ENCODE data around the gene TNFRSF11A.

Gene TNFRSF11A

GRCh38 chr18:62386091-62386490 lies 61.0 kb downstream of the TNFRSF11A start:
- DNase-seq = no peak

DNA sequence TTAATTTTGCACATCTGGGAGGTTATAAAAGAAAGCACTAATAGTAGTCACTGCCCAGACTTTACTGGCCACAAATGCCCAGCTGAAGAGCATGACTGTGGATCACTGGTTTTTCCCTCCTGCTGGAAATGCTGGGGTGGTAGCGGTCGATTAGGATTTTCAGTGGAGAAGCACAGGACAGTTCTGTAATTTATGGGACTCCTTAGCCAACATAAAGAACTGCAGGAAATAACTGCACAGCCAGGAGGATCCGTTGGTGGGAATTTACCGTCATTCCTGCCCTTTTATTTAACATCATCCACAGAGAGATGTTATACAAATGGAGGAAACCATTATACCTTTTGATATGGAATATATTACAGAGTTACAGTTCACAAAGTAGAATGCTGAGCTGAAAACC lies 61.5 kb downstream of the TNFRSF11A start:
- no peak for DNase-seq

- DNase-seq = no peak
Observed at GRCh38 chr18:62387257-62387656, 62.1 kb downstream of the TNFRSF11A start.

- DNase-seq = no peak
Observed at GRCh38 chr18:62388855-62389760, 64.0 kb downstream of the TNFRSF11A start.

DNA sequence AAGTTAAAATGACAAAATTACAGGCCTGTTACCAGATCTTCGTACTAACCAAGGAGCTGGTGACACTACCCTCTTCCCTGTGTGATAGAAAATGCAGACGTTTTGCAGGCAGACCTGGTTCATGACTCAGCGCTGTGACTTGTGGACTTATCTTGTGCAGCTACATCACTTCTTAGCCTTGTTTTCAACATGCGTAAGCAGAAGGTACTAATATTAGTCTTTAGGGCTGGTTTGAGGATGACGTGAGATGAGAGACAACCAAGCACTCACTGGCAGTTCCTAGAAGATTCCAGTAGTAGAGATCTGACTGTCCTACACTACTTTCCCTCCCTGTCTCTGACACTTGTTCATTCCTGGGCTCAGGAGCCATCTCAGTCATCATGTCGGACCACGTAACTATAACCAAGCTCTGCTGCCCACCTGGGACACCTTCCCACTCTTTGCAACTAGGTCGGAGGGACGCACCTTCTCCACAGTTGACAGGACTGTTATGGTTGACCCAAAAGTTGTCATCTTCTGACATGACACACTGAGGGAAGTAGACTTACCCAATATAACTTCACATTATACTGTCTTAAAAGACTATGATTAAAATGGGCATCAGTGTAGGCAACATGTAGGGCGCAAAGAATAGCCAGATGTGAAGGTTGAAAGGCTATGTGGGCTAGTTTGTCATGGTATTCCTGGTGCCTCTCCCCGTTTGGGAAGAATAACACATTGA lies 64.8 kb downstream of the TNFRSF11A start:
- no peak for DNase-seq

DNA sequence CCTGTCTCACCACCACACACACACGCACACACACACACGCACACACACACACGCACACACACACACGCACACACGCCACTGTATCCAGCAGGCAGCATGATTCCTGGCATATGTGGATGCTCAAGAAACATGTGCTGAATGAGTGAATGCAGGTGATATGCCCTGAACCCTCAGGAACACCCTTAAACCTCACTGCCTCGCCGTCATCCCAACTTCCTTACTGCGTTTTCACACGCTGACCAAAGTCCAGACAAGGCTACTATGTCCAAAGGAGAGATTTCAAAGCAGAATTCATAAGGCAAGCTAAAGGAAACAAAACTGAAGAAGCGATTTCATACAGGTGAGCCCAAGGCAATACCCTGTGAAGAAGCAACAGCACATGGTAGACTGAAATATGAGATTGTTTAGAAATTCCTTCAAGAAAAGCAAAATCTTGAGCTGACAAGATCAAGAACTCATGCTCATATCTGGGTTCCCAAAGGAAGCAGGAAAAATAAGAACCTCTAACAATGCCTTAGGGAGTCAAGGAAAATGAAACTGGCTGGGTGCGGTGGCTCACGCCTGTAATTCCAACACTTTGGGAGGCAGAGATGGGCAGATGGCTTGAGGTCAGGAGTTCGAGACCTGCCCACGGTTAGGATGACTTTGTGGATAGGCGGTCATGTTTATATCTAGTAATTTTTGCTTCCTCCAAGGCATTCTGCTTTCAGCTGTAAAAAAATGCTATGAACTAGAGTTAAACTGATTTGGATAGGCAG lies 69.1 kb downstream of the TNFRSF11A start:
- DNase-seq = no peak

DNA sequence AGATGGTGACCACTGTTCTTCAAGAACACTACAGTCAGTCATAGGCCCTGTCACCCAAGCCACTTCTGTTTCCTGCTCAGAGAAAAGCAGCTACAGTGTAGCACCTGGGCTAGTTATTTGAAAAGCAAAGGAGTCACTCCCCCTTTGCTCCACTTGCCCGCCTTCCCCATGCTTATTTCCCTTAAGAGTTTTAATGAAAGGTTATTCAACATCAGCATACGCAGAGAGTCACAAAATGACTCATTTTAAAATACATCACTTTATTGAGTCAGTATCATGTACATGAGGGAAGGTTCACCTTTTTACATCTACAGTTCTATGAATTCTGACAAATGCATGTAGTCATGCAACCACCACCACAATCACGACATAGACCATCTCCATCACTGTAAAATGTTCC lies 71.3 kb downstream of the TNFRSF11A start:
- peak; percentile 20 for DNase-seq

- DNase-seq = no peak
Observed at GRCh38 chr18:62396967-62397366, 71.9 kb downstream of the TNFRSF11A start.

GRCh38 chr18:62398291-62398690 lies 73.2 kb downstream of the TNFRSF11A start:
- no peak for DNase-seq

DNA sequence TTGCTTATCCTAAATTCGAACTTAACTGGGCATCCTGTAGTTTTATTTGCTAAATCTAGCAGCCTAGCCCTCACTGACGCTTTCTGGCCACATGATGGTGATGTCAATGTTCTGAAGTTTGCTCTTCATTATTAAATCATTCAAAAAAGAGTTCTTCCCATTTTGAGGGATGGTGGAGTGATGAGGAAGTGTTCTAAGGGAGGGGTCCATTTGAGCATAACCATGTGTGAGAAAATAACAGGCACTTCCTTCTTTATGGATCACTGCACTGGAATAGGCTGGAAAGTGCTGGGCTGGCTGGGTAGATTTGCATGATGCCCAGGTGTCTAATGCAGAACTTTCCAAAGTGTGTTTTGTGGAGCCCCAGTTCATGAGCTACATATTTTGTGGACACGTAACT lies 74.2 kb downstream of the TNFRSF11A start:
- no peak for DNase-seq

GRCh38 chr18:62399781-62400308 lies 74.7 kb downstream of the TNFRSF11A start:
- DNase-seq = no peak

- DNase-seq = no peak
Observed at GRCh38 chr18:62400916-62401315, 75.8 kb downstream of the TNFRSF11A start.

- DNase-seq = no peak
Observed at GRCh38 chr18:62402342-62402948, 77.3 kb downstream of the TNFRSF11A start.

DNA sequence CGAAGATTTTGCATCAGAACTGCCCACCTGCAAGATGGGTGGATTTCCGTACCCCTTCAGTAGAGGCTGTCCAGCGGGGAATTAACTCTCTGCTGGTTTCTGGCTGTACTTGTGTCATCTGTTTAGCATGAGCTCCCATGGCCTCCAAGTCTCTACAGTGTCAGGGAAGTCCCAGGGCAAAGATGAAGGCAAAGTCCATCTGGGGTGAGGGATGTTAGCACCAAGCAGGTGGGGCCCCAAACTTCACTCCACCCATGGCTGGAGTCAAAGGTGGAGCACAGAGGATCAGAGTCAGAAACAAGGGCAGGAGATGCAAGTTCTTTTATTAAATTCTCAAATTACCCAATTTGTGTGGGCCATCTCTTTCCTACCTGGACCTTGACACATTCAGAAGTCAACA lies 78.0 kb downstream of the TNFRSF11A start:
- DNase-seq = no peak

DNA sequence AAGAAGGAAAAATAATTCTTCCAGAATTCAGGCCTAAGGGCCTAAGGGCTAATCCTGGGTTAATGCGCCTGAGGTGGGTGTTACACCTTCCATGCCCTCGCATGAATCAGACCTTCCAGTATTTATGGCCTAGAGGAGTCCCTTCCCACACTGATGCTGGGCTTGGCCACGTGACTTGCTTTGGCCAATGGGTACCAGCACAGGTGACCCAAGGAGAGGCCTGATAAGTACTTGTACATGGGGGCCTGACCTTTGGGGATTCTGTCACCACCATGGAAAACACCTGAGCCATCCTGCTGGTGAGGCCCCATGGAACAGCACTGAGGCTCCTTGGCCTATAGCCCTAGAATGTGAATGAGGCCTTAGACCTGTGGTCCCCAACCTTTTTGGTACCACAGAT lies 79.8 kb downstream of the TNFRSF11A start:
- DNase-seq = no peak

GRCh38 chr18:62407660-62408059 lies 82.5 kb downstream of the TNFRSF11A start:
- no peak for DNase-seq

GRCh38 chr18:62409821-62410220 lies 84.7 kb downstream of the TNFRSF11A start:
- DNase-seq = no peak

GRCh38 chr18:62412231-62412979 lies 87.3 kb downstream of the TNFRSF11A start:
- DNase-seq = no peak

- DNase-seq = no peak
Observed at GRCh38 chr18:62413206-62413605, 88.1 kb downstream of the TNFRSF11A start.

GRCh38 chr18:62418258-62418657 lies 93.1 kb downstream of the TNFRSF11A start:
- DNase-seq = no peak

DNA sequence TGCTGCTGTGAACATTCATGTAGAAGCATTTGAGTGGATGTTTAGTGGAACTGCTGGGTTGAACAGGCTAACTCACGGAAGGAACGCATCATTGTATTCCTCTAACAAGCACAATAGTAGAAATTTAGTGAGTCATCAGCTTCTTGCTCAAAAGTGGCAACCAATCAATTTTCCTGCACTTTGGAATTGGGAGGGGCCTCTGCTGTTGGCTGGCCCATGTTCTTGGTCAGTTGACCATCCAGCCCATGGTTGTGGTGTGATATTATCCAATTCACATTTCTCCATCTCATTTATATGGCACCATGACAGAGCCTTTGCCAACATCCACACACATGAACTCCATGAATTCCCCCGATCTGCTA lies 95.0 kb downstream of the TNFRSF11A start:
- peak; percentile 43 for DNase-seq

Measured in stimulated activated CD4-positive, alpha-beta T cell treated with anti-CD3 and anti-CD28 coated beads, Interleukin-15, amount 100 ng/mL, for 24 hours (primary cell).